Vagina (tissue), 2 donors: ENCODE data around the gene TMPRSS2. TPM values are rescaled to one million over a fixed set of nuclear protein-coding genes. Genes with fewer than 3 reads are reported as not detected.

Experiments used
- DNase-seq, 2 donors: peaks; one replicate each; pipeline ENCODE4 v3.0.0-alpha.2; 2017; ENCODE audit errors: extremely low spot score in 2 of 2
- H3K27ac ChIP-seq: fragments of 200-600 bp; sonication (generic); one replicate; pipeline ENCODE4 v1.5.1; 2019
- H3K27me3 ChIP-seq: fragments of 200-600 bp; sonication (generic); one replicate; pipeline ENCODE4 v1.5.1; 2019
- H3K36me3 ChIP-seq, 2 donors: fragments of 200-600 bp; sonication (generic); one replicate each; pipeline ENCODE4 v1.5.1; 2017 to 2019
- H3K4me1 ChIP-seq: fragments of 200-600 bp; sonication (generic); one replicate; pipeline ENCODE4 v1.5.1; 2019
- H3K4me3 ChIP-seq, 2 donors: fragments of 200-600 bp; sonication (generic); 1 replicate in 1 of 2; 2 replicates in 1 of 2; pipeline ENCODE4 v1.5.1; 2016 to 2019
- H3K9me3 ChIP-seq: fragments of 200-600 bp; sonication (generic); one replicate; pipeline ENCODE4 v1.5.1; 2019
- POLR2A ChIP-seq, 2 donors: fragments of 450-650 bp; IDR thresholded peaks; one replicate each; pipeline ENCODE4 v1.6.1; 2017; ENCODE audit warnings: antibody characterized with exemption in 2 of 2, mild to moderate bottlenecking in 2 of 2, moderate library complexity in 2 of 2
- POLR2AphosphoS5 ChIP-seq, 2 donors: sonication (generic); formaldehyde crosslinking; IDR thresholded peaks; one replicate each; pipeline ENCODE4 v1.9.0; 2017; ENCODE audit warnings: antibody characterized with exemption in 2 of 2, mild to moderate bottlenecking in 2 of 2, low read depth in 1 of 2; ENCODE audit not compliant: insufficient read depth in 1 of 2
- intact Hi-C: fragments of 100-400 bp; cut with DNase I; formaldehyde crosslinking; loops from one replicate; pipeline ENCODE4 v1.15.1; 2023
- total RNA-seq: library from RNA; depleted of rRNA; stranded (reverse); fragments of >200 nt; gene quantifications from one replicate; pipeline ENCODE4 v1.2.3, GENCODE V29; 2016
- TF ChIP-seq, protein P1 (sequence below), 3 experiments: fragments of 450-650 bp in 2 of 3; fragments of 200-600 bp in 1 of 3; sonication (generic) in 1 of 3; IDR thresholded peaks; one replicate each; pipeline ENCODE4 v1.5.1; 2017 to 2019; ENCODE audit warnings: antibody characterized with exemption in 3 of 3, mild to moderate bottlenecking in 2 of 3, moderate library complexity in 2 of 3

Gene TMPRSS2
- total RNA-seq, 1 donor from 2014 or later = 19.9 TPM

- H3K9me3 ChIP-seq = no peaks in the 10 kb centered on the region
- DNase-seq = peak; percentile 16 to 37
- H3K27me3 ChIP-seq = no peaks in the 10 kb centered on the region
- intact Hi-C loops = no loop called here
- no peak for TF ChIP-seq POLR2AphosphoS5 (IDR thresholded peaks at IDR 0.05; ENCODE audit: insufficient read depth in 1 of 2, low read depth in 1 of 2)
- TF ChIP-seq, protein P1, sequence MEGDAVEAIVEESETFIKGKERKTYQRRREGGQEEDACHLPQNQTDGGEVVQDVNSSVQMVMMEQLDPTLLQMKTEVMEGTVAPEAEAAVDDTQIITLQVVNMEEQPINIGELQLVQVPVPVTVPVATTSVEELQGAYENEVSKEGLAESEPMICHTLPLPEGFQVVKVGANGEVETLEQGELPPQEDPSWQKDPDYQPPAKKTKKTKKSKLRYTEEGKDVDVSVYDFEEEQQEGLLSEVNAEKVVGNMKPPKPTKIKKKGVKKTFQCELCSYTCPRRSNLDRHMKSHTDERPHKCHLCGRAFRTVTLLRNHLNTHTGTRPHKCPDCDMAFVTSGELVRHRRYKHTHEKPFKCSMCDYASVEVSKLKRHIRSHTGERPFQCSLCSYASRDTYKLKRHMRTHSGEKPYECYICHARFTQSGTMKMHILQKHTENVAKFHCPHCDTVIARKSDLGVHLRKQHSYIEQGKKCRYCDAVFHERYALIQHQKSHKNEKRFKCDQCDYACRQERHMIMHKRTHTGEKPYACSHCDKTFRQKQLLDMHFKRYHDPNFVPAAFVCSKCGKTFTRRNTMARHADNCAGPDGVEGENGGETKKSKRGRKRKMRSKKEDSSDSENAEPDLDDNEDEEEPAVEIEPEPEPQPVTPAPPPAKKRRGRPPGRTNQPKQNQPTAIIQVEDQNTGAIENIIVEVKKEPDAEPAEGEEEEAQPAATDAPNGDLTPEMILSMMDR (IDR thresholded peaks at IDR 0.05) = no peak
- no peak for TF ChIP-seq POLR2A (IDR thresholded peaks at IDR 0.05)
- no peak overlapping the region for H3K4me3 ChIP-seq
- no peak overlapping the region for H3K27ac ChIP-seq
- H3K36me3 ChIP-seq = peaks cover 0 to 69% of the 10 kb centered on the region in 2 donors
- no peaks in the 10 kb centered on the region for H3K4me1 ChIP-seq
Observed at GRCh38 chr21:41437729-41438128, 70.2 kb downstream of the TMPRSS2 start.

DNA sequence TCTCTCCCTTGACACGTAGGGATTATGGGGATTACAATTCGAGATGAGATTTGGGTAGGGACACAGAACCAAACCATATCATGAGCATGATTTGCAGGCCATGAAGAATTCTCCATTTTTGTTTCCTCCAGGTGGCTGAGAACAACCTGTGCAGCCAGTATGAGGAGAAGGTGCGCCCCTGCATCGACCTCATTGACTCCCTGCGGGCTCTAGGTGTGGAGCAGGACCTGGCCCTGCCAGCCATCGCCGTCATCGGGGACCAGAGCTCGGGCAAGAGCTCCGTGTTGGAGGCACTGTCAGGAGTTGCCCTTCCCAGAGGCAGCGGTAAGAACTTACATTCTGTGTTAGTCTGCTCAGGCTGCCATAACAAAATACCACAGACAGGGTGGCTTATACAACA is 72.3 kb downstream of the TMPRSS2 start:
- no peaks in the 10 kb centered on the region for H3K27me3 ChIP-seq
- no peak for TF ChIP-seq POLR2A (IDR thresholded peaks at IDR 0.05)
- TF ChIP-seq, protein P1 (IDR thresholded peaks at IDR 0.05) = no peak
- no peak for TF ChIP-seq POLR2AphosphoS5 (IDR thresholded peaks at IDR 0.05; ENCODE audit: insufficient read depth in 1 of 2, low read depth in 1 of 2)
- H3K36me3 ChIP-seq = peaks cover 0 to 66% of the 10 kb centered on the region in 2 donors
- H3K4me3 ChIP-seq = no peak overlapping the region
- H3K27ac ChIP-seq = no peak overlapping the region
- no peaks in the 10 kb centered on the region for H3K9me3 ChIP-seq
- no peaks in the 10 kb centered on the region for H3K4me1 ChIP-seq
- intact Hi-C loops = no loop called here
- peak; percentile 29 to 74 for DNase-seq

GRCh38 chr21:41433566-41433965 is 74.4 kb downstream of the TMPRSS2 start:
- Histone ChIP-seq H3K27me3 (no peaks in the 10 kb centered on the region), H3K4me1 (no peaks in the 10 kb centered on the region), H3K36me3 (peaks cover 0 to 54% of the 10 kb centered on the region in 2 donors), H3K9me3 (no peaks in the 10 kb centered on the region), H3K4me3 (no peak overlapping the region), H3K27ac (no peak overlapping the region)
- no peak for DNase-seq
- intact Hi-C loops = no loop called here
- TF ChIP-seq, protein P1 (IDR thresholded peaks at IDR 0.05) = no peak
- TF ChIP-seq POLR2AphosphoS5 (IDR thresholded peaks at IDR 0.05; ENCODE audit: insufficient read depth in 1 of 2, low read depth in 1 of 2) = no peak
- TF ChIP-seq POLR2A (IDR thresholded peaks at IDR 0.05) = no peak

GRCh38 chr21:41432562-41433460 is 75.1 kb downstream of the TMPRSS2 start:
- peak; percentile 25 to 55 for DNase-seq
- H3K4me1 ChIP-seq = no peaks in the 10 kb centered on the region

More at GRCh38 chr21:41432562-41433460, 75.1 kb downstream of the TMPRSS2 start:
- intact Hi-C loops = no loop called here
- Histone ChIP-seq H3K27ac (no peak overlapping the region), H3K4me3 (no peak overlapping the region), H3K9me3 (no peaks in the 10 kb centered on the region), H3K36me3 (peaks cover 0 to 54% of the 10 kb centered on the region in 2 donors), H3K27me3 (no peaks in the 10 kb centered on the region)
- TF ChIP-seq POLR2A (IDR thresholded peaks at IDR 0.05) (no peak), POLR2AphosphoS5 (IDR thresholded peaks at IDR 0.05; ENCODE audit: insufficient read depth in 1 of 2, low read depth in 1 of 2) (no peak)
- TF ChIP-seq, protein P1 (IDR thresholded peaks at IDR 0.05) = no peak
